ENCODE results near the gene ZNF319. TPM values are rescaled to one million over a fixed set of nuclear protein-coding genes. Genes with fewer than 3 reads are reported as not detected.

The ZNF319 gene
- total RNA-seq, 3 donors from 2014 or later (not counting 1 experiment from before 2014, with no cell fraction given): 15.9 to 31.3 (median 29.3) TPM

DNA sequence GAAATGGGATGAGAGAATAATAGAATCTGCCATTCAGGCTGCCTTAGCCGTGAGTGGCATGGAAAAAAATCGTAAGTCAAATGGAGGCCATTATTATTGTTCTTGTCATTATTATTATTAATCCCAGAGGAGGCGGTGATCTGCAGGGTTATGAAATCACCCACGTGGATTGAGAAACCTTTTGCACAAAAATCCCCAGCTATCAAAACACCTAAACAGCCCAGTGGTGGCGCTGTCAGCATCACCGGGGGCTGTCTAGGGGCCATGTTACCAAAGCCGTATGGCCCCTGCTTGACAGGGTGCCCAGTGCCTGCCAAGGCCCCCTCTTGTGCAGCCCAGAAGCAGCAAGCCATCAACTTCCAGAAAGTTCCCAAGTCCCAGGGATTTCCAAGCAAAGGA lies 54.7 kb downstream of the ZNF319 start:
- H3K4me1 Mint-ChIP-seq: no peaks in the 10 kb centered on the region
- TF ChIP-seq, protein P1, sequence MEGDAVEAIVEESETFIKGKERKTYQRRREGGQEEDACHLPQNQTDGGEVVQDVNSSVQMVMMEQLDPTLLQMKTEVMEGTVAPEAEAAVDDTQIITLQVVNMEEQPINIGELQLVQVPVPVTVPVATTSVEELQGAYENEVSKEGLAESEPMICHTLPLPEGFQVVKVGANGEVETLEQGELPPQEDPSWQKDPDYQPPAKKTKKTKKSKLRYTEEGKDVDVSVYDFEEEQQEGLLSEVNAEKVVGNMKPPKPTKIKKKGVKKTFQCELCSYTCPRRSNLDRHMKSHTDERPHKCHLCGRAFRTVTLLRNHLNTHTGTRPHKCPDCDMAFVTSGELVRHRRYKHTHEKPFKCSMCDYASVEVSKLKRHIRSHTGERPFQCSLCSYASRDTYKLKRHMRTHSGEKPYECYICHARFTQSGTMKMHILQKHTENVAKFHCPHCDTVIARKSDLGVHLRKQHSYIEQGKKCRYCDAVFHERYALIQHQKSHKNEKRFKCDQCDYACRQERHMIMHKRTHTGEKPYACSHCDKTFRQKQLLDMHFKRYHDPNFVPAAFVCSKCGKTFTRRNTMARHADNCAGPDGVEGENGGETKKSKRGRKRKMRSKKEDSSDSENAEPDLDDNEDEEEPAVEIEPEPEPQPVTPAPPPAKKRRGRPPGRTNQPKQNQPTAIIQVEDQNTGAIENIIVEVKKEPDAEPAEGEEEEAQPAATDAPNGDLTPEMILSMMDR (IDR thresholded peaks at IDR 0.05): no peak
- no peaks in the 10 kb centered on the region for H3K9me3 Mint-ChIP-seq
- peaks cover 0 to 2% of the 10 kb centered on the region in 2 donors for H3K27me3 Mint-ChIP-seq (ENCODE audit: low read depth in 2 of 2)
- intact Hi-C loops (cut with micrococcal nuclease): no loop called here
- Histone ChIP-seq H3K27me3 (ENCODE audit: control insufficient read depth, insufficient read depth, low read length) (no peaks in the 10 kb centered on the region), H3K9me3 (ENCODE audit: control insufficient read depth, insufficient read depth, low read length) (no peaks in the 10 kb centered on the region), H3K4me3 (ENCODE audit: low read length) (no peak overlapping the region), H3K4me1 (ENCODE audit: control insufficient read depth, insufficient read depth, low read length) (no peaks in the 10 kb centered on the region), H3K36me3 (ENCODE audit: control insufficient read depth, insufficient read depth, low read length) (no peaks in the 10 kb centered on the region), H3K27ac (ENCODE audit: low read length) (no peak overlapping the region)
- H3K27ac Mint-ChIP-seq: no peak overlapping the region
- DNase-seq (no peak), ATAC-seq (no peak)
- no peaks in the 10 kb centered on the region for H3K36me3 Mint-ChIP-seq
- no peak overlapping the region for H3K4me3 Mint-ChIP-seq
- WGBS (ENCODE audit: insufficient coverage): 84% methylated on average over 6 of the region's 7 CpGs

DNA sequence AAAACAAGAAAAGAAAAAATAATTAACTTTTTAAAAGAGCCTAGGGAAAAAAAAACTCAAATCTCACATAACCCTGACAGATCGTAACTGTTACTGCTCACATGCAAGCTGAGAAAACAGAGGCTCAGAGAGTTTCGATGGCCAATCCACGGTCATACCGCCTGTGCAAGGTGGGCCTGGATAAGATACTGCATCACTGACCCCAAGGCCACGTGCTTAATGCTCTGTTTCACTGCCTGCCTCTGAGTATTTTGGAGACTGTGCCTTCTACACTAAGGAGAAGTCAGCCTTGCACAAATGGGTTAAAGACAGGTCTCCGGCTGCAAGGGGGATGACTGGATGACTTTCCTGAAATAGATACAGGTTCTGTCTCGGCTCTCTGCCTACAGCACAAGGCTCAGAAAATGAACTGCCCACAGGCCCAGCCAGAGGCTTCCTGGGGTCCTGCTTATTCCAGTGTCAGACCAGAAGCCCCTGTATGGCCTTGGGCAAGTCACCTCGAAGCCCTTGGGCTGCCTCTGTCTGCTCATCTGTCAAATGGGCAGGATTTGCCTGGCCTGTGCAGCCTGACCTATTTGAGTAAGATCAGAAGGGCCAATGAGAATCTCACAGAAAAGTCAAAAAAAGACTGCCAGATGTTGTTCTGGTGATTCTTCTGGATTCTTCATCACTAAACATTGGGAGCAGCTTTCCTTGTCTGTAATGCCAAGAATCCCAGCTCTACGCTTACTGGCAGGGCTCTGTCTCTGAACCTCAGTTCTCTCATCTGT lies 55.3 kb downstream of the ZNF319 start:
- no peak overlapping the region for H3K27ac ChIP-seq (ENCODE audit: low read length)
- DNase-seq: no peak
- no peak for ATAC-seq
- no peaks in the 10 kb centered on the region for H3K9me3 ChIP-seq (ENCODE audit: control insufficient read depth, insufficient read depth, low read length)
- H3K4me1 ChIP-seq (ENCODE audit: control insufficient read depth, insufficient read depth, low read length): no peaks in the 10 kb centered on the region
- H3K27ac Mint-ChIP-seq: no peak overlapping the region
- H3K36me3 ChIP-seq (ENCODE audit: control insufficient read depth, insufficient read depth, low read length): no peaks in the 10 kb centered on the region
- WGBS (ENCODE audit: insufficient coverage): 90% methylated on average over 9 of the region's 9 CpGs
- no peaks in the 10 kb centered on the region for H3K9me3 Mint-ChIP-seq
- TF ChIP-seq, protein P1 (IDR thresholded peaks at IDR 0.05): no peak
- H3K4me3 ChIP-seq (ENCODE audit: low read length): no peak overlapping the region
- no peak overlapping the region for H3K4me3 Mint-ChIP-seq
- peaks cover 0 to 2% of the 10 kb centered on the region in 2 donors for H3K27me3 Mint-ChIP-seq (ENCODE audit: low read depth in 2 of 2)
- H3K27me3 ChIP-seq (ENCODE audit: control insufficient read depth, insufficient read depth, low read length): no peaks in the 10 kb centered on the region
- intact Hi-C loops (cut with micrococcal nuclease): no loop called here
- no peaks in the 10 kb centered on the region for H3K36me3 Mint-ChIP-seq
- H3K4me1 Mint-ChIP-seq: no peaks in the 10 kb centered on the region

Other genes starting within 250 kb of the ZNF319 start
- 100 to 1,000 TPM in 1 of 3 donors, 10 to 100 TPM in 2; 54.2 to 106 (median 84.9) TPM for gene KIFC3, start 198.2 kb downstream of the ZNF319 start, total RNA-seq
- not detected for gene CNGB1, start 29.5 kb downstream of the ZNF319 start, total RNA-seq
- 10 to 100 TPM; 64.7 to 86.0 (median 84.8) TPM for gene USB1, start 735 bp upstream of the ZNF319 start, total RNA-seq
- under 1 TPM; 0.23 to 0.27 (median 0.24) TPM for gene MMP15, start 25.1 kb upstream of the ZNF319 start, total RNA-seq
- gene CFAP20, start 128.7 kb upstream of the ZNF319 start, total RNA-seq: 100 to 1,000 TPM in 1 of 3 donors, 10 to 100 TPM in 2; 57.9 to 137 (median 64.7) TPM
- 10 to 100 TPM; 53.2 to 61.1 (median 59.9) TPM for gene CSNK2A2, start 197.4 kb upstream of the ZNF319 start, total RNA-seq

Data from natural killer cell (primary cell).